GM18867 (cell line): ENCODE data around the gene WNT4.

Experiments
- ATAC-seq: cut with Tn5 transposase; IDR thresholded peaks from one replicate; pipeline ENCODE4 v1.9.1; 2021; ENCODE audit warnings: mild to moderate bottlenecking, moderate library complexity; ENCODE audit not compliant: unreplicated experiment

The WNT4 gene

DNA sequence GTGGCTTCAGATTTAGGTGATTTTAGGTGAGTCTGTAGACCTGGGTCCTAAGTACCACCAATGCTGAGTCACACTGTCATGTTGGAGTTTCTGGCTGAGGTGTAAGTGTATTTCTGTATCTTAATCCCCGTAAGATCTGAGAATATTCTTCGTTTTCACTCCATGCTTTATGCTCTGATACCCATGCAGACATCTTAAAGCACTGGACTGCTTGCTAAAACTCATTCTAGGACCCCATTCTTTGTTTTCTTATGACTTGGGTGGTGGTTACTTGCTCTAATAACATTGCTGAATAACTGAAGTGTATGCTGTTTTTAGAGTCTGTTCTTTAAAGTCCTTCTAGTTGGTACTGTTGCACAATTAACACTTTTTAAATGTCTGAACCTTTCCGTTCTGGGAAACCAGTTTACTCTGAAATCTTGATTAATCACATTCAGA, 53.7 kb downstream of the WNT4 start:
- no peak for ATAC-seq

DNA sequence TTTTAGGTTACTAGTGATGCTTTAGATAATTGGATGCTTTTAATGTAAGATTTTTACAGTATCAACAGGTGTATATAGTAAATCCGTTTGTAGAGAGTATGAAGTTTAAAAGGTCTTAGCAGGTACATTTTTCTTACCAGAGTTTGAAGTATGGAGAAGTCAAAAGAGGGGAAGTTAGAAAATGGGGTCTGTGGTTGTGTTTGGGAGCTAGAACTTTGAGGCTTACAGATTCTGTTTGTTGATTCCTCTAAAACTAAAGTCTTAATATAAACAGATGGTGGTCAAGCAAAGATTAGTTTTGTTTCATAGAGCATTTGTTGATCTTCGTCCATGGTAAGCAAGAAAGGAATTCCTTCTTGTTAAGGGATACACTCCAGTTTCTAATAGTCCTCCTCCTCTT, 54.6 kb downstream of the WNT4 start:
- no peak for ATAC-seq

DNA sequence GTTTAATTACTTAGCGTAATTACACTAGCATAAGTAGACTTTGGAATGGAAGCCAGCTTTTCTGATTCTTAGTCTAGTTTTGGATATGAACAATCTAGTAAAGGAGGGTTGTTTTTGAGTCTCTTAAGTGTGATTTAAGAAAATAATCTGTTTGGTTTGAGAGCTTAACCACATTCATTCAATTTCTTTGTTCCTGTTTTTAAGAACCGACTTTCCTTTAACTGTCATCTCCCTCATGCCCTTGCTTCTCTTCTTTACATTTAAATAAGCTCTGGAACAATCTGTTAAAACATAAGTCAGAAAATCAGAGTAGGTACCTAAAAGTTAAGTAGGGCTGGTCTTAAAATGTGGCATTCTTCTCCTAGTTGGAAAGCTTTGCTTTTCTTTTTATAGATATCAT, 62.7 kb downstream of the WNT4 start:
- no peak for ATAC-seq

DNA sequence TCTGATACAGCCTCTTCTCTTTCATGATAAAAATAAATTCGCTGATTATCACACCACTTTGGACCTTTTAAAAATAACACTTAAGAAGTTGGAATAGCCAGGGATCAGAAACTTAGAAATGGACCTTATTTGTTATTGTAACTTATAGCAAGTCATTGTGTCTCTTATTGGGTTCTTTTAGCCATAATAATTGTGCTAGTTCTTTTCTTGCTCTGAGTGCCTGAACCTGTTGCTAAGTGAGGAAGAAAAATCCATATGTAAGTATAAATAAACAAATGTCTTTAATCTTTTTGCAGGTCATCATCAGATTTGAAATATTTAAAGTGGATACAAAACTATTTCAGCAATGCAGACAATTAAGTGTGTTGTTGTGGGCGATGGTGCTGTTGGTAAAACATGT, 64.8 kb downstream of the WNT4 start:
- no peak for ATAC-seq

DNA sequence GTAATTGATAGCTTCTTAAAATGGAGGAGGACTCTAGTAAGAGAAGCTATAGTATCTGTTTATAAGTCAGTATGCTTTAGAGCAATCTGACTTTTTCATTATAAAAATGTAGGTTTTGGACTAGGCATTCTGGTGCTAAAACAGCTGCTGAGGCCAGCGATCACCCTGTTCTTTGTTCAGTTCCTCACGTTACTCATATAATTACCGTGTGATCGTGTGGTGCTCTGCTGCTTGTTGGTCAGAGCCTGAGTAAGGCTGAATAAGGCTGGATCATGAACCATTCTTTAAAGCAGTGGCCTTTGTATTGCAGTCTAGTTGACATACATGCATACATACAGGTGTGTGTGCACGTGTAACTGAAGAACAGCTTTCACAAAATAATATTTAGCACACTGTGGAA, 65.2 kb downstream of the WNT4 start:
- no peak for ATAC-seq

DNA sequence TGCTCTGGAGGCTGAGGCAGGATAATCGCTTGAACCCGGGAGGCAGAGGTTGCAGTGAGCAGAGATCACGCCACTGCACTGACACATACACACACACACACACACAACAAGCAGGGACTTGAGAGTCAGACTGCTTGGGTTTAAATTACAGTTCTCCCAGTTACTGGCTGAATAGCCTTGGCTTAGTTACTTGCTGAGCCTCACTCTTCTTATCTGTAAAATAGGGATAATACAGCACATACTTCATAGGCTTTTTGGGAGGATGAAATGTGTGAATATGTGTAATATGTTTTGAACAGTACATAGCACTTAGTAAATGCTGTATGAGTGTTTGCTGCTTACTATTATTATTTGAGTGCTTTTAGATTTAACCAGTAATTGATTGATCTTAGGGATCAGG, 66.6 kb downstream of the WNT4 start:
- ATAC-seq: no peak

DNA sequence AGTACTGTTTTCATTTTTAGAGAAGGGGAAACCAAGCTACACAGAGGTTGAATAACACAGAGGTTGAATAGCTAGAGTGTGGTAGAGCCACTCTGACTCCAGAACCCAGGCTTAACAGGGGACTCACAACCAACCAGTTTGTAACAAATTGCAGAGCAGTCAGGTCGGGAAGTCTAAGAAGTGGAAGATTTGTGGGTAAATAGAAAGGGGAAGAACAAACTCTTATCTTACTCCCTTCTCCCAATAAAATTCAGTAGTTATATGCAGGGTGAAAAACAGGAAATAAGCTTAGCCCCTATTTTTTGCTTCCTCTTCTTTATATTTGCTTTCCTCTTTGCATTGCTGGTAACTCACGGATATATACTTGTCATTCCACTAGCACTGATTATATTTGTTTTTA, 67.2 kb downstream of the WNT4 start:
- no peak for ATAC-seq

DNA sequence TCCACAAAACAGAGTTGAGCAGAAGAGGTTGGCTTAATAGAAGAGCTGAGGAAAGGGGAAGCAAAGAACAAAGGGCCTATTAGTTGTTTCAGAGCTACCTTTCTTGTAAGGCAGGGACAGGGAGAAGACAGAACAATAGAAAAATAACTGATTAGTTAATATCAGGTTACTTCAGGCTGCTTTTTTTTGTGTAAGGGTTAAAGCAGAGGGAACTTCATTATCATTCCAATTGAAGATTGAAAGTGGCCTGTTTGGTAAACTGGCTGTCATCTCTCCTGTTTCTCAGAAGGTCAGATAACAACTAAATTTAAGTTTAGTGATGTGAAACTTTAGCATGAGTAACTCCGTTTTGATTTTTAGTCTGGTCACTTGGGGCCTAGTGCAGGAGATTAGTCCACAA, 68.1 kb downstream of the WNT4 start:
- ATAC-seq: no peak

DNA sequence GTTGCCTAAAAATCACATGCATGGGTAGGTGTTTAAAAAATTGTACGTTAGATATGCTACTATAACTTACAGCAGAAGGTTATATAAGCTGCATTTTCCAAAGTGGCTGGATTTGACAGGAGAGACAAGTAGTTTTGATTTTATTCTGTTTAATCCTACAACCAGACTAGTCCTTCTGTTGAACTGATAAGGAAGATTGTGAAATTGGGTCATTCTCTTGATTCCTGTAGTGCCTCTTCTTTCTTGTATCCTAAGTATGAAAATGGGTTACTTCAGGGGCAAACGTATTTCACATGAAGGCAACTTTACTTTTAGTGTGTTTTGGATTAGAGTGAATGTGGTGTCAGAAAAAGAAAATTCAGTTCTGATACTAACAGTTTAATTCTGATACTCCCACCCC, 71.4 kb downstream of the WNT4 start:
- no peak for ATAC-seq
